ENCODE results near the gene CLEC3B.
"Not testable (repeated sequence)": the region's sequence is repeated elsewhere in the genome, so short reads cannot be mapped to it uniquely, and the experiment has no call there.

Gene CLEC3B

DNA sequence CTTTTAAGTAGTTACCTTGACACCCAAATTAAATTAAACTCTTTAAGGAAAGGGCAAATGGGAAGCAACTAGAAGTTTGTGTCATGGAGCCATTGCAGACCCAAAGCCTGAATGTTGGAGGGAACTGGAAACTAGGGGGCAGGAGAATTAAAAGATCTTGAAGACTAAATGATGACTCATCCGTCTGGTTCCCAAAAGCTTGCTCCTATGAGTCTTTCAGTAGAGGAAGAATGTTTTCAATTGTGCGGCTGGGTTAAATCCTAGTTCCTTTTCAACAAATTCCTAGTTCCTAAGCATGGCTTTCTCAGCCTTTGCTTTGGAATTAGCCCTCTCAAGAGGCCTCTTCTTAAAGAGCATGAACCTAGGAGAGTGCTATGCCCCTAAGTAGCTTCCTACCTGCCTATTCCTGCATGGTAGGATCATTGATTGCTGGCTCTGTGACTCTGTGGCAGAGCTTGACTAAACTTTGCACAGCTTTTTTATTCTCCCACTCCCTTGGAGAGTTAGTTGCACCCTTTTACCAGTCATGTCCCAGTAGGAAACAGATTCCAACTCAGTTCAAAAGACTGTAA, 17.7 kb downstream of the CLEC3B start:
- Histone ChIP-seq H3K4me1 (ENCODE audit: control insufficient read depth in 5 of 5, insufficient read depth in 5 of 5, low read length in 5 of 5) (peaks cover 3 to 26% (median 18%) of the 10 kb centered on the region in 5 donors), H3K27me3 (ENCODE audit: control insufficient read depth in 5 of 5, insufficient read depth in 4 of 5, low read length in 5 of 5) (no peaks in the 10 kb centered on the region), H3K27ac (ENCODE audit: low read depth, low read length) (no peak overlapping the region), H3K9me3 (ENCODE audit: control insufficient read depth in 5 of 5, low read length in 5 of 5) (no peaks in the 10 kb centered on the region), H3K9ac (ENCODE audit: low read length in 5 of 5) (no peak overlapping the region), H3K4me3 (ENCODE audit: low read depth in 1 of 5, low read length in 5 of 5) (no peak overlapping the region), H3K36me3 (ENCODE audit: control insufficient read depth in 5 of 5, insufficient read depth in 5 of 5, low read length in 5 of 5) (peaks cover 0 to 10% (median 0%) of the 10 kb centered on the region in 5 donors)

DNA sequence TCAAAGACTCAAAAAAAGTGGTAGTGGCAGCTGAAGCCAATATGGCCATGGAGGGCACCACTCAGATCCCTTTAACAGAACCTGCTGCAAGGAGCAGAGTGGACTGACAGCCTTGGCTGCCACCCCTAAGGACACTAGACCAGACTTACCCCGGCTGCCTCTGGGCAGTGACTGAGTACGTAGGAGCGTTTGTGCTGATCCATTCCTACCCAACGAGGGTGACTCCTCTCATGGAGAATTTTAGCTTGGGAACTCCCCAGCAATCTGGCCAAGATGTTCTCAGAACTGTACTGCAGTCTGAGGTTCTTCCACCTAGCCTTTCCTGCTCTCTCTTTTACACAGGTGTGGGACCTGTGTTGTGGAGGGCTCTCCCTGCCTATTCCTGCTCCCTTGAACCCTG, 22.1 kb downstream of the CLEC3B start:
- H3K27me3 ChIP-seq (ENCODE audit: control insufficient read depth in 5 of 5, insufficient read depth in 4 of 5, low read length in 5 of 5): no peaks in the 10 kb centered on the region
- H3K36me3 ChIP-seq (ENCODE audit: control insufficient read depth in 5 of 5, insufficient read depth in 5 of 5, low read length in 5 of 5): no peaks in the 10 kb centered on the region
- H3K27ac ChIP-seq (ENCODE audit: low read depth, low read length): no peak overlapping the region
- peaks cover 0 to 11% (median 6%) of the 10 kb centered on the region in 5 donors for H3K4me1 ChIP-seq (ENCODE audit: control insufficient read depth in 5 of 5, insufficient read depth in 5 of 5, low read length in 5 of 5)
- H3K9me3 ChIP-seq (ENCODE audit: control insufficient read depth in 5 of 5, low read length in 5 of 5): no peaks in the 10 kb centered on the region
- H3K9ac ChIP-seq (ENCODE audit: low read length in 5 of 5): no peak overlapping the region
- H3K4me3 ChIP-seq (ENCODE audit: low read depth in 1 of 5, low read length in 5 of 5): no peak overlapping the region

GRCh38 chr3:45049807-45050206, 23.7 kb downstream of the CLEC3B start:
- H3K27ac ChIP-seq (ENCODE audit: low read depth, low read length): no peak overlapping the region
- no peaks in the 10 kb centered on the region for H3K27me3 ChIP-seq (ENCODE audit: control insufficient read depth in 5 of 5, insufficient read depth in 4 of 5, low read length in 5 of 5)
- no peaks in the 10 kb centered on the region for H3K36me3 ChIP-seq (ENCODE audit: control insufficient read depth in 5 of 5, insufficient read depth in 5 of 5, low read length in 5 of 5)
- H3K9me3 ChIP-seq (ENCODE audit: control insufficient read depth in 5 of 5, low read length in 5 of 5): no peaks in the 10 kb centered on the region
- H3K4me3 ChIP-seq (ENCODE audit: low read depth in 1 of 5, low read length in 5 of 5): no peak overlapping the region
- peaks cover 0 to 13% (median 7%) of the 10 kb centered on the region in 5 donors for H3K4me1 ChIP-seq (ENCODE audit: control insufficient read depth in 5 of 5, insufficient read depth in 5 of 5, low read length in 5 of 5)
- no peak overlapping the region for H3K9ac ChIP-seq (ENCODE audit: low read length in 5 of 5)

DNA sequence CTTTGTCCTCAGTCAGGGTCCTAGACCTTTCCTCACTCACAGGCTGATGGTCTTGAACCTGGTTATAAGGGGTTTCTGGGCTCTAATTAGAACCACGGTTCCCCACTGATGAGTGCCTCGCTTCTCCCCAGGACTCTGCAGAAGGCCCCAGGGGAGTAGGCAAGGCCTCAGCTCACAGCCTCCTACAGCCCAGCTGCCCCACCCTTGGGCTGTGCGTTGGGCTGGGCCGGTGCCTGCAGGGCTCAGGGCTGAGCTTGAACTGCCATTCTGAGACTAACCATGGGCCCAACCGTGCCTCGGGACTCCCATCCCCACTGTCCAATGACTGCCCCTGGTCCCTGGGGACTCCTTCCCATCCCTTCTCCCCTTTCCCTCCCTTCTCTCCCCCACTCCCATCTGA, 25.6 kb downstream of the CLEC3B start:
- Histone ChIP-seq H3K9me3 (ENCODE audit: control insufficient read depth in 5 of 5, low read length in 5 of 5) (no peaks in the 10 kb centered on the region), H3K4me3 (ENCODE audit: low read depth in 1 of 5, low read length in 5 of 5) (no peak overlapping the region), H3K4me1 (ENCODE audit: control insufficient read depth in 5 of 5, insufficient read depth in 5 of 5, low read length in 5 of 5) (peaks cover 0 to 18% (median 12%) of the 10 kb centered on the region in 5 donors), H3K27me3 (ENCODE audit: control insufficient read depth in 5 of 5, insufficient read depth in 4 of 5, low read length in 5 of 5) (no peaks in the 10 kb centered on the region), H3K9ac (ENCODE audit: low read length in 5 of 5) (no peak overlapping the region), H3K36me3 (ENCODE audit: control insufficient read depth in 5 of 5, insufficient read depth in 5 of 5, low read length in 5 of 5) (no peaks in the 10 kb centered on the region), H3K27ac (ENCODE audit: low read depth, low read length) (no peak overlapping the region)

GRCh38 chr3:45053805-45054195, 27.7 kb downstream of the CLEC3B start:
- peaks cover 0 to 21% (median 12%) of the 10 kb centered on the region in 5 donors for H3K4me1 ChIP-seq (ENCODE audit: control insufficient read depth in 5 of 5, insufficient read depth in 5 of 5, low read length in 5 of 5)
- H3K9me3 ChIP-seq (ENCODE audit: control insufficient read depth in 5 of 5, low read length in 5 of 5); H3K36me3 ChIP-seq (ENCODE audit: control insufficient read depth in 5 of 5, insufficient read depth in 5 of 5, low read length in 5 of 5); H3K4me3 ChIP-seq (ENCODE audit: low read depth in 1 of 5, low read length in 5 of 5); H3K27me3 ChIP-seq (ENCODE audit: control insufficient read depth in 5 of 5, insufficient read depth in 4 of 5, low read length in 5 of 5); H3K27ac ChIP-seq (ENCODE audit: low read depth, low read length); H3K9ac ChIP-seq (ENCODE audit: low read length in 5 of 5): not testable (repeated sequence)

GRCh38 chr3:45054196-45054857, 28.2 kb downstream of the CLEC3B start:
- Histone ChIP-seq H3K4me1 (ENCODE audit: control insufficient read depth in 5 of 5, insufficient read depth in 5 of 5, low read length in 5 of 5) (peaks cover 0 to 21% (median 12%) of the 10 kb centered on the region in 5 donors), H3K4me3 (ENCODE audit: low read depth in 1 of 5, low read length in 5 of 5) (no peak overlapping the region), H3K36me3 (ENCODE audit: control insufficient read depth in 5 of 5, insufficient read depth in 5 of 5, low read length in 5 of 5) (no peaks in the 10 kb centered on the region), H3K9me3 (ENCODE audit: control insufficient read depth in 5 of 5, low read length in 5 of 5) (no peaks in the 10 kb centered on the region), H3K27me3 (ENCODE audit: control insufficient read depth in 5 of 5, insufficient read depth in 4 of 5, low read length in 5 of 5) (no peaks in the 10 kb centered on the region), H3K9ac (ENCODE audit: low read length in 5 of 5) (no peak overlapping the region), H3K27ac (ENCODE audit: low read depth, low read length) (peak overlapping the region; percentile 17)

- no peak overlapping the region for H3K4me3 ChIP-seq (ENCODE audit: low read depth in 1 of 5, low read length in 5 of 5)
- peaks cover 0 to 21% (median 12%) of the 10 kb centered on the region in 5 donors for H3K4me1 ChIP-seq (ENCODE audit: control insufficient read depth in 5 of 5, insufficient read depth in 5 of 5, low read length in 5 of 5)
- no peaks in the 10 kb centered on the region for H3K9me3 ChIP-seq (ENCODE audit: control insufficient read depth in 5 of 5, low read length in 5 of 5)
- peak overlapping the region; percentile 17 for H3K27ac ChIP-seq (ENCODE audit: low read depth, low read length)
- H3K36me3 ChIP-seq (ENCODE audit: control insufficient read depth in 5 of 5, insufficient read depth in 5 of 5, low read length in 5 of 5): no peaks in the 10 kb centered on the region
- no peak overlapping the region for H3K9ac ChIP-seq (ENCODE audit: low read length in 5 of 5)
- H3K27me3 ChIP-seq (ENCODE audit: control insufficient read depth in 5 of 5, insufficient read depth in 4 of 5, low read length in 5 of 5): no peaks in the 10 kb centered on the region
Measured at GRCh38 chr3:45055032-45055410, 28.9 kb downstream of the CLEC3B start.

- H3K27ac ChIP-seq (ENCODE audit: low read depth, low read length): peak overlapping the region; percentile 17
Measured at GRCh38 chr3:45055411-45056143, 29.5 kb downstream of the CLEC3B start.

DNA sequence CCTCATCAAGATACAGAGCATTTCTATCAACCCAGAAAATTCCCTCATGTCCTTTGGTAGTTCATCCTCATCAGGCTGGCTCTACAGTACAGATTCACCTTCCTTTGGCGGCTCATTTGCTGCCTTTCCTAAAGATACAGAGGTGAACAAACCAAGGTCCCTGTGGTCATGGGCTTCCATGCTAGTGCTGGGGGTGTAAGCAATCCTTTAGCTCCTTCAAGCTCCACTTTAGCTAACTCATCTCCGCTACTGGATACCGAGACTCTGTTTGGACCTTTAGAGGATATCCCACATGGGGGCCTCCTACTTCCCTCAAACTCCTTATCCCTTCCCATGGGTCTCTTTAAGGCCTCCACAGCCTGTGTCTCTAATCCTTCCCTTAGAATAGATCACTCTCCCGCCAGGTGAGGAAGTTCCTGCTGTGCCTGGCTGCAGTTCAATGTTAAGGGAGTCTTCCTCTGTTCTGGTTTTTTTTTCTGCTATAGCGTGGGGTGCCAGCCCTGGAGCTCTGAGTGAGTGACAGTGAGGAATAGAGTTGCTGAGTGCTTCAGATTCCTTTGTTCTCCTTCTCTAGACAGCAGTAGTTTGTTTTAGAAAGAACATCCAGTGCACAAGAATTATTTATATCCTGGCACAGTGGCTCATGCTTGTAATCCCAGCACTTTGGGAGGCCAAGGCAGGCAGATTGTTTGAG, 30.7 kb downstream of the CLEC3B start:
- no peak overlapping the region for H3K27ac ChIP-seq (ENCODE audit: low read depth, low read length)
- H3K27me3 ChIP-seq (ENCODE audit: control insufficient read depth in 5 of 5, insufficient read depth in 4 of 5, low read length in 5 of 5): no peaks in the 10 kb centered on the region
- H3K9me3 ChIP-seq (ENCODE audit: control insufficient read depth in 5 of 5, low read length in 5 of 5): no peaks in the 10 kb centered on the region
- H3K9ac ChIP-seq (ENCODE audit: low read length in 5 of 5): no peak overlapping the region
- peaks cover 0 to 21% (median 12%) of the 10 kb centered on the region in 5 donors for H3K4me1 ChIP-seq (ENCODE audit: control insufficient read depth in 5 of 5, insufficient read depth in 5 of 5, low read length in 5 of 5)
- H3K4me3 ChIP-seq (ENCODE audit: low read depth in 1 of 5, low read length in 5 of 5): no peak overlapping the region
- H3K36me3 ChIP-seq (ENCODE audit: control insufficient read depth in 5 of 5, insufficient read depth in 5 of 5, low read length in 5 of 5): no peaks in the 10 kb centered on the region

More at GRCh38 chr3:45055411-45056143, 29.5 kb downstream of the CLEC3B start:
- peaks cover 0 to 21% (median 12%) of the 10 kb centered on the region in 5 donors for H3K4me1 ChIP-seq (ENCODE audit: control insufficient read depth in 5 of 5, insufficient read depth in 5 of 5, low read length in 5 of 5)
- H3K4me3 ChIP-seq (ENCODE audit: low read depth in 1 of 5, low read length in 5 of 5): no peak overlapping the region
- H3K36me3 ChIP-seq (ENCODE audit: control insufficient read depth in 5 of 5, insufficient read depth in 5 of 5, low read length in 5 of 5): no peaks in the 10 kb centered on the region
- H3K9ac ChIP-seq (ENCODE audit: low read length in 5 of 5): no peak overlapping the region
- no peaks in the 10 kb centered on the region for H3K9me3 ChIP-seq (ENCODE audit: control insufficient read depth in 5 of 5, low read length in 5 of 5)
- H3K27me3 ChIP-seq (ENCODE audit: control insufficient read depth in 5 of 5, insufficient read depth in 4 of 5, low read length in 5 of 5): no peaks in the 10 kb centered on the region

GRCh38 chr3:45057557-45057956, 31.5 kb downstream of the CLEC3B start:
- H3K27ac ChIP-seq (ENCODE audit: low read depth, low read length): no peak overlapping the region
- H3K9me3 ChIP-seq (ENCODE audit: control insufficient read depth in 5 of 5, low read length in 5 of 5): no peaks in the 10 kb centered on the region
- H3K4me3 ChIP-seq (ENCODE audit: low read depth in 1 of 5, low read length in 5 of 5): no peak overlapping the region
- no peaks in the 10 kb centered on the region for H3K27me3 ChIP-seq (ENCODE audit: control insufficient read depth in 5 of 5, insufficient read depth in 4 of 5, low read length in 5 of 5)
- H3K9ac ChIP-seq (ENCODE audit: low read length in 5 of 5): no peak overlapping the region
- H3K4me1 ChIP-seq (ENCODE audit: control insufficient read depth in 5 of 5, insufficient read depth in 5 of 5, low read length in 5 of 5): peaks cover 0 to 21% (median 12%) of the 10 kb centered on the region in 5 donors
- no peaks in the 10 kb centered on the region for H3K36me3 ChIP-seq (ENCODE audit: control insufficient read depth in 5 of 5, insufficient read depth in 5 of 5, low read length in 5 of 5)
